Measurements from ENCODE around the gene SYT14. TPM values are rescaled to one million over a fixed set of nuclear protein-coding genes. Genes with fewer than 3 reads are reported as not detected.
"Not testable (repeated sequence)": the region's sequence is repeated elsewhere in the genome, so short reads cannot be mapped to it uniquely, and the experiment has no call there.

Gene SYT14
- total RNA-seq, 4 donors from 2014 or later: 0.04 to 2.8 (median 0.12) TPM; not detected in 1

DNA sequence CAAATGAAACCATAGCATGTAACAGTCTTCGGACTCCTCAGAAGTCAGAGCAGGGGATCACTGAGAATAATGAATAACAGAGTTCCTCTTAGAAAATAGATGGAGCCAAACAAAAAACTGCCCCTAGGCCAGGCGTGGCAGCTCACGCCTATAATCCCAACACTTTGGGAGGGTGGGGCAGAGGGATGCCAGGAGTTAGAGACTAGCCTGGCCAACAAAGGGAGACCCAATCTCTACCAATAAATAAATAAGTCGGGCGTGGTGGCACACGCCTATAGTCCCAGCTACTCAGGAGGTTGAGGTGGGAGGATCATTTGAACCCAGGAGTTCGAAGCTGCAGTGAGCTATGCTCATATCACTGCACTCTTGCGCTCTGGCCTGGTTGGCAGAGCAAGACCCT is 236.1 kb downstream of the SYT14 start:
- intact Hi-C loops (cut with DNase I; ENCODE audit: low total_unique reads): no loop called here
- DNase-seq (ENCODE audit: low spot score in 2 of 2): no peak
- TF ChIP-seq POLR2A (IDR thresholded peaks at IDR 0.05): no peak
- no peak for TF ChIP-seq CTCF (IDR thresholded peaks at IDR 0.05)
- no peak overlapping the region for H3K4me3 ChIP-seq (ENCODE audit: low read depth, poor library complexity, severe bottlenecking)
- 85 to 86% methylated on average over 8 of the region's 8 CpGs for WGBS, 2 donors

DNA sequence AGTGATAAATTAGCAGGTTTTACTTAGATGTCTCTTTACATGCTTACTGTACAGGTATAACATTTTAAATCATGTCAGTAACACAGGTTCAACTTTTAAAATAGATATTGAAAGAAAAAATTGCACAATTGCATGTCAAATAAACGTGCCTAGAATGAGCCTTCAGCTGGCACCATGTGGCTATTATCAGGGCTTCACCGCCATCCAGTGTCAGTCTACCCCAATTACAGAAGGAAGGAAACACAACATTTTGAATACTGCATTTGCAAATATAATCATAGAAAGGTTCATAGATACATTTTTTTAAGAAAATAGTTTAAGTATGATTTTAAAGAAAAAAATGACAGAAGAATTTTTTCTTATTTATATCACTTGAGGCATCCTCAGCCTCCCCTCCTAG is 247.0 kb downstream of the SYT14 start:
- WGBS, 2 donors: 62 to 65% methylated on average over 2 of the region's 2 CpGs
- DNase-seq (ENCODE audit: low spot score in 2 of 2): no peak
- H3K4me3 ChIP-seq (ENCODE audit: low read depth, poor library complexity, severe bottlenecking): no peak overlapping the region
- intact Hi-C loops (cut with DNase I; ENCODE audit: low total_unique reads): no loop called here
- TF ChIP-seq POLR2A (IDR thresholded peaks at IDR 0.05): no peak
- TF ChIP-seq CTCF (IDR thresholded peaks at IDR 0.05): no peak

DNA sequence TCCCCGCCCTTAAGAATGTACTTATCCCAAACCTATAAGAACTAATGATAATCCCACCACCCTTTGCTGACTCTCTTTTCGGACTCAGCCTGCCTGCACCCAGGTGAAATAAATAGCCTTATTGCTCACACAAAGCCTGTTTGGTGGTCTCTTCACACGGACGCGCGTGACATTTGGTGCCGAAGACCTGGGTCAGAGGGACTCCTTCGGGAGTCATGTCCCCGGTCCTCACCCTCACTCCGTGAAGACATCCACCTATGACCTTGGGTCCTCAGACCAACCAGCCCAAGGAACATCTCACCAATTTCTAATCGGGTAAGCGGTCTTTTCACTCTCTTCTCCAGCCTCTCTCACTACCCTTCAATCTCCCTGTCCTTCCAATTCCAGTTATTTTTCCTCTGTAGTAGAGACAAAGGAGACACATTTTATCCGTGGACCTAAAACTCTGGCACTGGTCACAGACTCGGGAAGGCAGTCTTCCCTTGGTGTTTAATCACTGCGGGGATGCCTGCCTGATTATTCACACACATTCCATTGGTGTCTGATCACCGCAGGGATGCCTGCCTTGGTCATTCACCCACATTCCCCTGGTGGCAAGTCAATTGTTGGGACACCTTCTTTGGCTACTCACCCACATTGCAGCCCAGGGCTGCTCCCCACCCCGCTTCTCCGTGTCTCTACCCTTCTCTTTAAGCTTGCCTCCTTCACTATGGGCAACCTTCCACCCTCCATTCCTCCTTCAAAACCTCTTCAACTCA is 250.0 kb downstream of the SYT14 start:
- DNase-seq (ENCODE audit: low spot score in 2 of 2); intact Hi-C loops (cut with DNase I; ENCODE audit: low total_unique reads); H3K4me3 ChIP-seq (ENCODE audit: low read depth, poor library complexity, severe bottlenecking): not testable (repeated sequence)
- WGBS, 2 donors: 89 to 93% methylated on average over 18 of the region's 18 CpGs

- 93 to 97% methylated on average over 7 of the region's 7 CpGs for WGBS, 2 donors
- no peak for DNase-seq (ENCODE audit: low spot score in 2 of 2)
- TF ChIP-seq POLR2A (IDR thresholded peaks at IDR 0.05): no peak
- intact Hi-C loops (cut with DNase I; ENCODE audit: low total_unique reads): no loop called here
- H3K4me3 ChIP-seq (ENCODE audit: low read depth, poor library complexity, severe bottlenecking): no peak overlapping the region
These were observed 251.4 kb downstream of the SYT14 start for GRCh38 chr1:210189426-210189825.

DNA sequence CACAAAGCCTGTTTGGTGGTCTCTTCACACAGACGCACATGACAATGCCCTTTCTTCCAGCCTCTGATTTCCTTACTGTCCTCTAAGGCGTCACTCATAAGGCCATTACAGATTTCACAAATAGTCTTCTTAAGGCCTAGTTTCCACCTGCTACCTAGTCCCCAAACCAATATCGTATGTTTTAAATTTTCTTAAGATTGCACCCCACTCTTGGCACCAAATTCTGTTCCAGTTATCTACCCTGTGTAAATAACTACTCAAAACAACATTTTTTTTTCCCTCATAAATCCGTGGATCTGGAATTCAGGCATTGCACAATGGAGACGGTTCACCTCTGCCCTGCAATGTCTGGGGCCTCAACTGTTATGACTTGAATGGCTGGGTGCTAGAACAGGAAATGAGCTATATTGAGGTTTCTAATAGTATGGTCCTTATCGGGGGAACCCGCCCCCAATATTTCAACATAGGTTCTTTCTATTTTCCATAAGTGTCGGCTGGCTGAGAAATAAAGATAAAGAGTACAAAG is 257.7 kb downstream of the SYT14 start:
- intact Hi-C loops (cut with DNase I; ENCODE audit: low total_unique reads): no loop called here
- no peak for DNase-seq (ENCODE audit: low spot score in 2 of 2)
- H3K4me3 ChIP-seq (ENCODE audit: low read depth, poor library complexity, severe bottlenecking): no peak overlapping the region
- WGBS, 2 donors: 84 to 92% methylated on average over 8 of the region's 8 CpGs
- TF ChIP-seq CTCF (IDR thresholded peaks at IDR 0.05) (no peak), POLR2A (IDR thresholded peaks at IDR 0.05) (no peak)

DNA sequence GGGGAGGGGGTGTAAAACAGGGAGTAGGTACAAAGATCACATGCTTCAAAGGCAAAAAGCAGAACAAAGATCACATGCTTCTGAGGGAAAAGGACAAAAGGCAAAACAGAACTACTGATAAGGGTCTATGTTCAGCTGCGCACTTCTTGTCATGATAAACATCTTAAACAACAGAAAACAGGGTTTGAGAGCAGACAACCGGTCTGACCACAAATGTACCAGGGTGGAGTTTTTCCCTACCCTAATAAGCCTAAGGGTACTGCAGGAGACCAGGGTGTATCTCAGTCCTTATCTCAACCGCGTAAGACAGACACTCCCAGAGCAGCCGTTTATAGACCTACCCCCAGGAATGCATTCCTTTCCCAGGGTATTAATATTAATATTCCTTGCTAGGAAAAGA is 258.2 kb downstream of the SYT14 start:
- 63 to 85% methylated on average over 5 of the region's 5 CpGs for WGBS, 2 donors
- H3K4me3 ChIP-seq (ENCODE audit: low read depth, poor library complexity, severe bottlenecking); intact Hi-C loops (cut with DNase I; ENCODE audit: low total_unique reads); DNase-seq (ENCODE audit: low spot score in 2 of 2): not testable (repeated sequence)

DNA sequence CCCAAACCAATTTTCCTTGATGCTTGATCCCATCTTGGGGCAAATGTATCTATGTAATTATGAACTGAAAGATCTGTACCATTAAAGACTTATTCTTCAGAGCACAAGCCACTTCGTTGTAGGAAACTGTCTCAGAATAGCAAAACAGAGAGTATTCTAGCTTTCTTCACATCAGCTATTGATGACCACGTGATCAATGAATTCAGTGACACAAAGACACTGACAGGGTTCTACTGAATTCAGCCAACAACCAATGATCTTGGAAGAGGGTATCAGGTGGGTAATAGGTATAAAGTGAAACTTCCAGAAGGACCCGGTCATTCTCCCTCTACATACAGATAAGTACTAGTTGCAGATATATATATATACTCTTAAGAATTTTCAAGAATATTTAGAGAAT is 260.8 kb downstream of the SYT14 start:
- H3K4me3 ChIP-seq (ENCODE audit: low read depth, poor library complexity, severe bottlenecking): no peak overlapping the region
- 56 to 67% methylated on average over 3 of the region's 3 CpGs for WGBS, 2 donors
- DNase-seq (ENCODE audit: low spot score in 2 of 2): no peak
- TF ChIP-seq CTCF (IDR thresholded peaks at IDR 0.05): no peak
- TF ChIP-seq POLR2A (IDR thresholded peaks at IDR 0.05): no peak
- intact Hi-C loops (cut with DNase I; ENCODE audit: low total_unique reads): no loop called here
